Measurements from ENCODE around the gene DNTT. TPM values are rescaled to one million over a fixed set of nuclear protein-coding genes. Genes with fewer than 3 reads are reported as not detected.

DNTT gene
- total and polyA plus RNA-seq, 2 of the 13 experiments (the other 11 are each of a cell fraction or from before 2014, with no cell fraction given), result not detected

GRCh38 chr10:96374985-96375830, 71.0 kb downstream of the DNTT start (continued):
- TF ChIP-seq ARID2 (CRISPR knock-in tag; IDR thresholded peaks at IDR 0.05; ENCODE audit: borderline replicate concordance) (no peak), POLR2AphosphoS2 (IDR thresholded peaks at IDR 0.05; ENCODE audit: low read depth, low read length) (no peak), TRAFD1 (CRISPR knock-in tag; IDR thresholded peaks at IDR 0.05; ENCODE audit: borderline replicate concordance) (no peak), ZNF230 (CRISPR knock-in tag; IDR thresholded peaks at IDR 0.05) (peak; percentile 37; the same call in 1 of the 2 replicates), PAWR (CRISPR knock-in tag; IDR thresholded peaks at IDR 0.05; ENCODE audit: borderline replicate concordance) (no peak), ZNF256 (CRISPR knock-in tag; conservative IDR thresholded peaks at IDR 0.05) (no peak), ZBTB40 (IDR thresholded peaks at IDR 0.05) (no peak), ZBTB40 (CRISPR knock-in tag; IDR thresholded peaks at IDR 0.05) (no peak), RARA (CRISPR knock-in tag; IDR thresholded peaks at IDR 0.05) (no peak), RORA (CRISPR knock-in tag; IDR thresholded peaks at IDR 0.05) (no peak), DMAP1 (CRISPR knock-in tag; IDR thresholded peaks at IDR 0.05) (no peak), MTF2 (CRISPR knock-in tag; IDR thresholded peaks at IDR 0.05; ENCODE audit: borderline replicate concordance) (no peak), ZNF292 (CRISPR knock-in tag; IDR thresholded peaks at IDR 0.05; ENCODE audit: borderline replicate concordance, low read depth) (no peak), ZFP1 (CRISPR knock-in tag; IDR thresholded peaks at IDR 0.05) (no peak), PBX2 (CRISPR knock-in tag; IDR thresholded peaks at IDR 0.05) (no peak), ZBTB33 (CRISPR knock-in tag; IDR thresholded peaks at IDR 0.05) (peak; percentile 21; the same call in 1 of the 2 replicates)
